Esophagus muscularis mucosa (tissue), 4 donors: ENCODE data around the gene CPNE8.

ENCODE experiments used
- CTCF ChIP-seq, 3 experiments: fragments of 200-600 bp in 2 of 3; fragments of 450-650 bp in 1 of 3; sonication (generic) in 2 of 3; IDR thresholded peaks; one replicate each; pipeline ENCODE4 v1.5.1; 2017 to 2019; ENCODE audit warnings: antibody characterized with exemption in 3 of 3, mild to moderate bottlenecking in 2 of 3, moderate library complexity in 1 of 3
- EP300 ChIP-seq: sonication (generic); formaldehyde crosslinking; IDR thresholded peaks from one replicate; pipeline ENCODE4 v1.6.1; 2017; ENCODE audit warnings: antibody characterized with exemption
- POLR2A ChIP-seq: fragments of 450-650 bp; IDR thresholded peaks from one replicate; pipeline ENCODE4 v1.6.1; 2017; ENCODE audit warnings: antibody characterized with exemption, moderate library complexity, mild to moderate bottlenecking, low read depth

- TF ChIP-seq CTCF (IDR thresholded peaks at IDR 0.05) = no peak
- TF ChIP-seq EP300 = no peak
- TF ChIP-seq POLR2A = no peak
Measured at GRCh38 chr12:38892976-38893375, 12.4 kb downstream of the CPNE8 start.
